DMS53 (cell line): Measurements from ENCODE around the gene FIGLA.

Source experiments
- DNase-seq: peaks from one replicate; lab custom pipeline; 2025; lab: John Stamatoyannopoulos, UW

The FIGLA gene, protein sequence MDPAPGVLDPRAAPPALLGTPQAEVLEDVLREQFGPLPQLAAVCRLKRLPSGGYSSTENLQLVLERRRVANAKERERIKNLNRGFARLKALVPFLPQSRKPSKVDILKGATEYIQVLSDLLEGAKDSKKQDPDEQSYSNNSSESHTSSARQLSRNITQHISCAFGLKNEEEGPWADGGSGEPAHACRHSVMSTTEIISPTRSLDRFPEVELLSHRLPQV

DNA sequence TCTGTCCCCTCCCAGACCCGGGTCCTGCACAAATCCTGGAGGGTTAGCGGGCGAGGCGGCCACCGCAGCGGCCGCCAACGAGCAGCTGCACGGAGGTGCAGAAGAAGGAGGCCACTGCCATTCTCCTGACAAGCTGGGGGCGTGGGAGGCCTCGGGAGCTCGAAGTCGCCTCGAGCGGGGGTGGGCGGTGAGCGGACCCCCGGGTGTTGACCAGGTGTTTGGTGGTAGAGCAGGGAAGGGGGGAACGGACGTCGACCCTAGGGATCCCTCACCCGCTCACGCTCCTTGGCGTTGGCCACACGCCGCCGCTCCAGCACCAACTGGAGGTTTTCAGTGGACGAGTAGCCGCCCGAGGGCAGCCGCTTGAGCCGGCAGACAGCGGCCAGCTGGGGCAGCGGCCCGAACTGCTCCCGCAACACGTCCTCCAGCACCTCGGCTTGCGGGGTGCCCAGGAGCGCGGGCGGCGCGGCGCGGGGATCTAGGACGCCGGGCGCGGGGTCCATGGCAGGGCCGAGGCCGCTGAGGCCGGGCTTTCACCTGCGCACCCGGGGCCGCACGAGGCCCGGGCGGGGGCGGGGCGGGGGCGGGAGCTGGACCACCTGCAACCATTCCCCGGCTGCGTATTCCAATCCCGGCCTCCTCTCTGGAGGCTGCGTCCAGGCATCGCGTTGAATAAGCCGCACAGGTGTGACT lies at the start of gene FIGLA:
Gene FIGLA (minus strand): TSS at position 508 of the 693 bp plus-strand sequence. CDS start 5 bp downstream, at position 503.
- DNase-seq, result peak; percentile 71

DNA sequence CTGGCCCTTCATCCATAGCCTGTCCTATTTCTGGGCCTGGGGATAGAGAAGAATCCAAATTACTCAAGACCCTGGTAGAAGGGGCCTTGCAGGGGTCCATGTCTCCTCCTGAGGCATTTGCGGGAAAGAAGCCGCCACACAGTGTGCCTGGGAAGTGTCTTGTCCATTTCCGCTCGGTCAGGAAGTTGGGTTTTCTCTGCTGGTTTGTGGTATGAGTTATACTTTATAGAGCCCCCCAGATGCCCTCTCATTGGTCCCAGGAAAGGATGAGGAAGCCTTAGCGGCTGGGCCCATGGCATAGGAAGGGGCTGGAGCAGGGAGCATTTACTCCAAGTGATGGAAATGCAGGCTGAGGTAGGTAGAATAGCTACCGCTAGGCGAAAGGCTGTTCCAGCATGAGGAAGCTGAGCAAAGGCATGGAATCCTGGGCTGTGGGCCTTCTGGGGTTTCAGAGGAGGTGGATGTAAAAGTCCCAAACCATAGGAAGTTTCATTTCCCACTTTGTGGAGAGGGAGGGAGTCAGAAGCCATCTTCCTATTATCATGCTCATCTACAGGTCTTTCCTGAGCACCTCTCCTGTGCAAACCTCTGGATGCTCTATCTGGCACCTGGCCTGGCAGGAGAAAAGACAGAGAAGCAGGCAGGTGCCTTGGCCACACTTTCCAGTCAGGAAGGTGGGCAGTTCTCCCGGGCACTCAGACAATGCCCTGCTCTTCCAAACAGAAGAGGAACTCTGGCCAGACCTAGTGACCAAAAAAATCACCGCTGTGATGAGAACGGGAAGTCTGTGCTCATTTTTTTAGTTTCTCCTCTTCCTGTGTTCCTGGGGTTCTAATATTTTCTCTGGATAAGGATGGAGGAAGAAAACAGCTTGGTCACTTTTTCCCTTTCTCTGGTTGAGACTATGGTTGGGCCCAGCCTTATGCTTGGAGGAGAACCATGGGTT lies 47.8 kb upstream of the FIGLA start:
- no peak for DNase-seq

DNA sequence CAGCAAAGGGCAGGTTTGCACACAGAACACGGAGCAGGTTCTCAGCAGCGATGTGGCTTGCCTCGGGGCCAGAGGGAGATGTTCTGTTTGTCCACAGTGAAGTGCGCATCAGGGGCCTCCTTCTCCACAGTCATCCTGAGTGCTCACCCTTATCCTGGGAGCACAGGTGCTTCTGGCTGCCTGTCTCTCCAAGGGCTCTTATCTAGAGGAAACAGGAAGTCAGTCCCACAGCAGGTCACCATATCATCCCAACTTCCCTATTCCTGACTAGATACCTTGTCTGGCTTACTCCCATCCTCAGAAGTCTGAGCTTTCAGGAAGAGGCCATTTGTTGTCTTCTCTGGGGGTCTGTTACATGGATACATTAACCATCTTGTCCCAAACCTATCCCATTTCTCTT lies 45.2 kb upstream of the FIGLA start, which contains the start of gene CD207:
Gene CD207 (minus strand): TSS at position 174 of the 400 bp plus-strand sequence. CDS start 40 bp downstream, at position 134.
- peak; percentile 79 for DNase-seq

DNA sequence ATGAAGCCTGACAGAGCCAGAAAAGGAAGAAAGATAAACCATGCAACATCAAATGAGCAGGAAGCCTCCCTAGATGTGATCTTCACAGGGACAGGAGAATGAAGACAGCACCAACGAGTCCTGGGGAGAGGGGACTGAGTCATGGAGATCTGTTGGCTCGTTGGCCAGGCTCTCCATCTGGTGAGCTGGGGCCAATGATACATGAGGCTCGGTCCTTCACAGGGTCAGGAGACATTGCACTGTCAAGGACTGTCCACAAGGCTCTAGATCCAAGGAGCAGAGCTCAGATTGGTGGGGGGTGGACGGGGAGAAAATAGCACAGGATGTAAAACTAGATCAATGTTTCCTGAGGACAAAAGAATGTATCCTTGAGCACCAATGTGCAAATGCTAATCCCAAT lies 44.4 kb upstream of the FIGLA start:
- no peak for DNase-seq

DNA sequence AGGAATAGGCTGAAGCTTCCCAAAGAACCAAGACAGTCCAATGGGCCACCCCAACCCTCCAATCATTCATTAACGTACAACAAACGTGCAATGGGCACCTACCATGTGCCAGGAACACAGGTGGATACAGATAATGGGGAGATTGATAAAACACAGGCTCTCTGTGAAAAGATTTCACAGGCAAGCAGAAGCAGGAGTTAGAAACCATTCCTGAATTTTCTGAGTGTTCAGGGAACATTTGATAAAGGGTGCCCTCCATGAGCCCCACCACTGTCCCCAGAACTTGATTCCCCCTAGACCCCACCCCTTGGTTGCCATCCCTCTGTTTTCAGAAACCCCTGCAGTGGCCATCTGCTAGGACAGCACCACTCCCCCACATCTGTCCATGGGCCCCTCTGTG lies 43.7 kb upstream of the FIGLA start:
- no peak for DNase-seq

DNA sequence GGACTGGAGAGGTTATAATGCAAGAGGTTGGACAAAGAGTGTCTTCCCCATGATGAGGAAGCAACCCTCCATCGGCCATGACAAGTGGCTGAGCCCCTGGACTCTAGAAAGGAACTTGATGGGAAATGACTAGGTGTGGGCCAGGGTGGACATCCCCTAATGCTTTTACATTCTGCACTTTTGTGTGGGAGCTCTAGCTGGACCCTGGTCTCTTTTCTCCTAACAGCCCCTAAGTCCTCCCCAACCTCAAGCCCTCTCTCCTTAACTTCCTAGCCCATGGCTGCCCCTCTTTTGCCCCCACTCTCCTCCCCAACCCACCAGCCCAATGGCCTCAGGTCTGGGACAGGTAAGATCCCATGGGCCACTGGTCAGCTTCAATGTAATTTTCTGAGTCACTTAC lies 42.8 kb upstream of the FIGLA start:
- no peak for DNase-seq

DNA sequence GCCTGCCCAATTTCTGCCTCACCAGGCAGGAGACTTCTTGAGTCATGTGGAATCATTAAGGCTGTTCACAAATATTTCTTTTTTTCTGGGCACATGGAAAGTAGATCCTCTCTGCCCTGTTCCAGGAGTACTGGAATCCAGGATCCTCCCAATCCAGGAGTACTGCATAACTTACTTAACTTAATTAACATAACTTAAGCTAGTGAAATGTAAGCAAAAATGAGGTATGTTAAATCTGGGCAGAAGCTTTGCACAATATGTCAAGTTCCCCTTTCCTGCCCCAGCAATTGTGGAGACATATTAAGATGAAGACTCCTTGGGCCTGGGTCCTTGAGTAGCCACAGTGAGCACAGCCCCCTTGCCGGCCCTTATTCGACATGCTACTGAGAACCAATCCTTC lies 41.9 kb upstream of the FIGLA start:
- DNase-seq, result no peak

DNA sequence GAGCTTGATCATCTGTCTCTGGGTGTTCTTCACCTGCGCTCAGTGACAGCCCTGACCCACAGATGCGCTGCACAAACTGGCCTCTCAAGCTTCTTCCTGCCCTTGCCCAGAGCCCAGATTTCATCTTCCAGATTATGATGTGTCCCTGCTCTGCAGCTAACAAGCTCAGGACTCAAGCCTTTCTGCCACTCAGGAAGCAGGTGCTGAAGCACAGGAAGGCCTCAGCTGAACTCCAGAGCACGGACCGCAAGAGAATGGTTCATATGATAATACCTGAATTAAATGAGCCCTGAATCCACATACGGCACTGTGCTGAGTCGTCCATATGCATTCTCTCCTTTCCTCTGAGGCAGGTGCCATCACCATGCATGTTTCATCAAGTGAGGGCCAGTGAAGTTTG lies 41.4 kb upstream of the FIGLA start:
- no peak for DNase-seq

DNA sequence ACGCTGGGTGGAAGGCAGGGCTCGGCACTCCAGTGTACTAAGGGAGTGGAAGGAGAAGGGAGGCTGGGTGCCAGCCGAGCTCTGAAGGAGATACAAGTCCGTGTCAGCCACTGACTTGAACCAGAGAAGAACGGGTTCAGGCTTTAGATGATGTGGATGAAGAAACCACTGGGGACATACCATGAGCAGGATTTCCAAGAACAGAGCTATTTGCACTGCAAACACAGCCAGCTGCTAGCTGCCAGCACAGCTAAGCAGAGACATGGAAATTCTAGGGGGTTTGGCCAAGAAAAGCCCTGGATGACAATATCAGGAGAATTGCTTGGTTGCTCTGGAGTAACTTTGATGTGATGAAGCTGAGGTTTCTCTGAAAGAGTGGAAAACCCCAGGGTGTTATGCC lies 39.9 kb upstream of the FIGLA start:
- no peak for DNase-seq

DNA sequence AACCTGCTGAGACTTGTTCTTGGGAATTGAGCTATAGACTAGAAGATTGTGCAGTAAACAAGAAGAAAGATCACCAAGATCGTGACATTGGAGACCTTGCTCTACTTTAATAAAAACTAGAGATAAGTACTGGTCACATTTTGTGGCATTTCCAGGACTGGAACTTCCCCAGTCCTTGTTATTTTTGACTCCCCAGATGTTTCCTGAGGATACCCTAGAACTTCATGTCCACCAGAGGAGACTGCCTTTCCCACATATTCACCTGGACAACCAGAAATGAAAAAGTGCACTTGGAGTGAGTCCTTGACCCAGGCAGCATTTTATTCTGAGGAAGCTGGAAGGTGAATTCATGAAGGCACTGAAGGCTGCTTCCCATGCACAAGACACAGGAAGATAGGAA lies 39.5 kb upstream of the FIGLA start:
- no peak for DNase-seq

DNA sequence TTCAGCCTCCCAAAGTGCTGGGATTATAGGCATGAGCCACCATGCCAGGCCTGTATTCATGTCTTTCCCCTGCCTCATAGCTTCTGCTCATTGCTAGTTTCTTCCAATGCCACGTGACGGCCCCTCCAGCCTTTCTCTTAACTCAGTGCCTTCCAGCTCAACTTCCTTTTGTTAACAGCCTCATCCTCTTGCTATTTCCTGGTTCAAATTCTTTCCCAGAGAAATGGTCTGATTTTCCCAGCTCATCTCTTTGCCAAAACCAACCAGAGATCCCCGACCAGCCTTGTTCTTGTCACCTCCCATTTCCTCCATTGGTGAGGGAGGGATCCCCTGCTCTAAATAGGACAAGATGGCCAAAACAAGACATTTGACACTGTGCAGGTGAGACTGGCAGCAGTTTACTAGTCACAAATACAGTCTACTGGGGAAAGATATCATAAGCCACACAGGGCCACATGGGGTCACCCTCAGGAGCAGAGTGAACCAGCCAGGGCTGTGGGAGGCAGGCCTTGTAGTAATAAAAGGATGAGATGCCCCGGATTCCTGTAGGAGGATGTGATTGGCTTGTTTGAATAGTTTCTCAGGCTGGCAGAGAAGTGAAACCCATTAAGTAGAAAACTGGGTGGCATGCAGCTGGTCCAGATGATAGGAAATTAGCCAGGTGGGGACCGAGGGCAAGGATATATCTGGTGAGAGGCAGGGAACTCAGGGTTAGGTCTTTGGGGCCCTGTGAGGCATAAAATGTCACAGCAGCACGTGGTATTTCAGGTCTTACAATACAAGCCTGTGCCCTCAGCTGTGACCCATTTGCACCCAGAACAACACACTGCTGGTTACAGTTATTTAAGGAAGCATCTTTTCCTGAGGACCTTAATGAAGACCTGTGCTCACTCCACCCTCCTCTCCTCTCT lies 38.7 kb upstream of the FIGLA start:
- no peak for DNase-seq

DNA sequence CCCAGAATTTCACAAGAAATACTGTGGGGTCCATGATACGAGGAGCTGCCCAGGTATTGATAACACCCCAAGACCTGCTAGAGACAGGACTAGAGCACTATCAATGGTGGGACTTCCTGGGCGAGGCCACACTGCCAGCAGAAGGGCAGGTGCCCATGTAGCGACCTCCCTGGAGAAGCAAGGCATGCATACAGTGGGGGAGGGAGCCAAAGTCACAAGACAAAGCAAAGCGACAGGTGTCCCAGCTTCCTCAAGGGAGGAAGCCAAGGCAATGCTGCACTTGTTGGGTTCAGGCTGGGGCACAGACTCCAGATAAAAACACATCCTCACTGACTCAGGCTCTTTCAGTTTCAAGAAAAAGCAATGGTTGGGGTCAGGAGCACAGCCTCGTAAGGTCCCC lies 37.7 kb upstream of the FIGLA start:
- peak; percentile 20 for DNase-seq

DNA sequence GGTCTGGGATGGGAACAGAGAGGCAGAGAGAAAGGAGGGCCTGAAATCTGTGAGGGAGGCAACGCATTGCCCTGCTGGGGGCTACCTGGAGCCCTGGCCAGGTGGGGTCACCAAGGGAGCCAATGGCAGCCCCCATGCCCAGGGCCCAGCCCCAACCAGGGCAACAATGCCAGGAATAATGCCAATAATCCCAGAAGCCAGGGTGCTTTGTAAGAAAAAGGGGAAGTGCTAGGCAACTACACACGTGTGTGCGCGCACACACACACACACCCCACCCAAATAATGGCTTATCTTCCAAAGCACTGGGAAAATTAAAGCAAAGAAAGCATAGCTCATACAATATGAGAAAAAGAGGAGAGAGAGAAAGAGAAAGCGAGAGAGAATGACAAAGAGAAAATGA lies 36.9 kb upstream of the FIGLA start:
- DNase-seq, result no peak

DNA sequence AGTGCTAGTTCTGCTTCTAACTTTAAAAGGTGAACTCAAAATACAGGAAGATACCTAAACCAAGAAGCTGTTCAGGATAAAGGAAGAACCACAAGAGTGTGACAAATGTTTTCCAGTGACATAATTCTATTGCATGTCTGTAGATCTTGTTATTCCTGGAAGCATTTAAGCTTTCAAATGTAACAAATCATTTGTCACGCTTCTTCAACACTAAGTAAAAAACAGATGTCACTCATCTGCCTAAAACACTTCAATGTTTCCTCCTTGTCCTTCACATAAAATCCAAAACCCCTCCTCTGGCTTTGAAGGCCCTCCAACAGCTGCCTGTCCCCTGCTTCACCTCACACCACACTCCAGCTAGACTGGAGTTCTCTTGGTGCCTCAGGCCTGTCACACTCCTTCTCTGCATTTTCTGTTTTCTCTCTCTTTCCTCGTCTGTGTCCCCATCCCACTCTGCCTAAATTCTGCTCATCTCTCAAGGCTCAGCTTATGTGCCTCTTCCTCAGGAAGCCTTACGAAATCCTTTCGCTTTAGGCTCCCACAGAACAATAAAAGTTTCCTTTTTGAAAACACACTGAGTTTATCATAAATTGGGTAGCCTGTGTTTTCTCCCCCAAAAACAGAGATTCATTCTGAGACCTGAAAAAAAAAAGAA lies 36.4 kb upstream of the FIGLA start:
- no peak for DNase-seq

DNA sequence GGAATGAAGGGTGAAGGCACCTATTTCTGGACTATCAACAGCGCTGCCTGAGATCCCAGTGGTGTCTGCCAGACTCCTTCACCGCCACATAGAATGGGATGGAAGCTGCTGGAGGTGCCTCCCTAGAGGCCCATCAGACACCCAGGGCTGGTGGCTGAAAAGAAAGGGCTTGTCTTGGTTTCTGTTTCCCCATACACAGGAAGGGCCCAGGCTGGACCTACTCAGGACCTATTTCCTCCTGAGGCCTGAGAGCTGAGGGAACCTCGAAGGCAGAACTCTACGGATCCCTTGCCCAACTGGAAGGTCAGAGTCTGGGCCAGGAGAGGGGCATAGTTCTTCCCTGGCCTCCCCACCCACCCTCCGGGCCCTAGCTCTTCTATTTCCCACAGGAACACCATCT lies 32.8 kb upstream of the FIGLA start:
- no peak for DNase-seq

DNA sequence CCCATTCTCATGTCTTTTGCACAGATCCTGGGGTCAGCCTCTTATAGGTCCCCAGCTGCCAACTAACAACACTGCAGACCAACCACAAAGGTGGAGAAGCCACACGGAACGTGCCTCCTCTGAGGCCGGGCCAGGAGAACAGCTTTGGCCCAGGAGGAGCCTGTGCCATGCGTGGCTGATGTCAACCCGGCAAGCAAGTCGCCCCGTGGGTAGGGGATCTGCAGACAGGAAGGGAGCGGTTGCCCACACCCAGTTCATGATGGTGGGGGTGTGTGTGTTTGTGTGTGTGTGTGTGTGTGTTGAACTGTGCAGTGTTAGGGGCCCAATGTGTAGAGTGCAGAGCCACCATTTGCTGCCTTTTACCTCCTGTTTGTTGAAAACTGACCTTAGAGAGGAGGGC lies 32.4 kb upstream of the FIGLA start:
- DNase-seq, result no peak

DNA sequence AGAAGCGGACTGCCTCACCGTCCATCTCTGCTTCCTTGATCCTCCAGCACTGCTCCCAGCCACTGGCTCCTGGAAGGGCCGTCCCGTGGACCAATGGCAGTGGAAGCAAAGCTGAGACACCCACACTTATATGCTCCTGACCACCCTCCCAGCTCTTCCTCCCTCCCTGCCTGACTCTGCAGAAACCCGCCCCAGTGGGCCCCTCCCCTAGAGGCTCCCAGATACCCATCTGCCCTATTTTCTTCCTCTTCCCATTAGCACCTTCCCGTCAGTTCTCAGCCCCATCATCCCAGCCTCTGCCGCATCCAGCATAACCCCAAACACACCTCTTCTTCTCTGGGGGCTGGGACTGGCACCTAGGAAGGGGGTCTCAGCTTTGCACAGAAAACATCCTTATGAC lies 30.1 kb upstream of the FIGLA start, which contains the start of gene CLEC4F:
Gene CLEC4F (minus strand): TSS at position 101 of the 400 bp plus-strand sequence. CDS start 76 bp downstream, at position 25.
- DNase-seq, result no peak

DNA sequence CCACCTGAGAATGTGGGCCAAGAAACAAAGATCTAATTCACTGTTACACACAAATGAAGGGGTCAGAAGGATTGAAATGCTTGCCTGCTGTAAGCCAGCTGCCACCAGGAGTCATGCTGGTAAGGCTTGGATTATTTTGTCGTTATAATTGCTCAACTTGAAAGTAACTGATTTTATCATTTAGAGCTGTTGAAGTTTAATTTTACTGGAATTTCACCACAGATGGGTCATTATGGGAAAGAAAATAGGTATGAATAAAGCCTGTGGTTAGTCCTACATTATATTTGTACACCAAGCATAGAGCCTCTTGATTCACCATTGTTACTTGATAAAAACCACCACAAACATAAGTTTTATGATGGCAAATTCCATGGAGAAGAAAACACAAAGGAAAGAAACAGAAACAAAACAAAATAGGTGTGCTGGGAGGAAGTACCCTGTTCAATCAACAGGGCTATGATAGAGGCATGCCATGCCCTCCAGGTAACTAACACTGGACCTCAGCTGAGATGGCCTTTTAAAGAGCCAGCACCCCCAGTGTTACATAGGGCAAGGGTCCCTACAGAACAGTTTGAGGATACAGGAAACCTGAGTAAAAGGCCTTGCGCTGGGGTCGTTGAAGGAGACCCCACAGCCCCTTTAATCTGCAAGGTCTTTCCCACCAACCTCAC lies 27.0 kb upstream of the FIGLA start:
- DNase-seq, result no peak

DNA sequence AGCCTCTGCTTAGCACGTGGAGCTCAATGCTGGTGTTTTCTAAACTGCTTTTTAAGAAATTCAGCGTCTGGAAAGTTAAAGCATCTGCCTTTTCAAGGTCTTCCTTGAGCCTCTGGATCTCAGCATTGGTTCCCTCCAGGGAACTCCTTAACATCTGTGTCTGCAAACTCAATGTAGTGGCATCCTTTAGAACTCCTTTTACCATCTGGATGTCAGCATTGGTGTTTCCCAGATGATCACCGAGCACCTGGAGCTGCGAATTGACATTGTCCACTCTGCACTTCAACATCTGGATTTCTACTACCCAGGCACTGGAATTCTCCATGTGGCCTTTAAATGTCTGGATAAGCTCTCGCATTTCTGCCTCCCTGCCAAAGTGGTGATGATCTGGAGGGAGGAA lies 26.3 kb upstream of the FIGLA start:
- DNase-seq, result no peak
